Transverse colon (tissue), 4 donors: ENCODE results near the gene TJP2. TPM values are rescaled to one million over a fixed set of nuclear protein-coding genes. Genes with fewer than 3 reads are reported as not detected.

Experiments
- DNase-seq: peaks from one replicate; pipeline ENCODE4 v3.0.0-alpha.2; 2019
- H3K27ac ChIP-seq, 4 donors: fragments of 200-600 bp; sonication (generic); 2 replicates each; pipeline ENCODE4 v1.5.1; 2016 to 2018; ENCODE audit warnings: inconsistent platforms in 4 of 4
- H3K27me3 ChIP-seq: fragments of 200-600 bp; sonication (generic); 2 replicates; pipeline ENCODE4 v1.5.1; 2017; ENCODE audit warnings: inconsistent platforms
- H3K36me3 ChIP-seq, 4 donors: fragments of 200-600 bp; sonication (generic); 2 replicates each; pipeline ENCODE4 v1.5.1; 2017 to 2019; ENCODE audit warnings: inconsistent platforms in 4 of 4
- H3K4me1 ChIP-seq, 4 donors: fragments of 200-600 bp; sonication (generic); 2 replicates each; pipeline ENCODE4 v1.5.1; 2017 to 2020; ENCODE audit warnings: inconsistent platforms in 4 of 4
- H3K4me3 ChIP-seq, 4 donors: fragments of 200-600 bp; sonication (generic); 1 replicate in 1 of 4; 2 replicates in 3 of 4; pipeline versions ENCODE4 v1.5.1 to v1.6.1; 2017 to 2019; ENCODE audit warnings: inconsistent platforms in 4 of 4
- H3K9me3 ChIP-seq, 2 donors: fragments of 200-600 bp; sonication (generic); 2 replicates each; pipeline ENCODE4 v1.5.1; 2017 to 2019; ENCODE audit warnings: inconsistent platforms in 2 of 2
- EP300 ChIP-seq: sonication (generic); formaldehyde crosslinking; IDR thresholded peaks from one replicate; pipeline ENCODE4 v1.6.1; 2017; ENCODE audit warnings: antibody characterized with exemption, low read depth
- POLR2A ChIP-seq: fragments of 450-650 bp; IDR thresholded peaks from one replicate; pipeline ENCODE4 v1.6.1; 2016; ENCODE audit warnings: antibody characterized with exemption, mild to moderate bottlenecking, moderate library complexity
- POLR2AphosphoS5 ChIP-seq, 3 donors: sonication (generic); formaldehyde crosslinking; IDR thresholded peaks; one replicate each; pipeline ENCODE4 v1.6.1; 2016; ENCODE audit warnings: antibody characterized with exemption in 3 of 3
- WGBS, 2 donors: methylation state at CpG; one replicate each; pipeline ENCODE4 v1.1.5; 2018; ENCODE audit warnings: low coverage in 1 of 2; 5-methylcytosine and 5-hydroxymethylcytosine counted together
- in situ Hi-C, 4 donors: fragments of 200-750 bp; cut with MboI; loops; one replicate each; pipeline versions ENCODE4 v1.15.0 to v1.15.1; 2017; ENCODE audit warnings: low sequenced_read_pairs in 3 of 4, low pct_ligation_motif_present in 1 of 4, low pct_unique_long_range_greater_than_20kb in 1 of 4
- intact Hi-C: fragments of 100-400 bp; cut with DNase I; formaldehyde crosslinking; loops from one replicate; pipeline ENCODE4 v1.15.1; 2023; ENCODE audit warnings: low total_unique reads
- total RNA-seq, 4 donors: library from RNA; depleted of rRNA; stranded (reverse); fragments of >200 nt; gene quantifications; one replicate each; pipeline ENCODE4 v1.1.0, GENCODE V29; 2016
- TF ChIP-seq, protein P1 (sequence below), 5 experiments: fragments of 200-600 bp in 3 of 5; fragments of 450-650 bp in 2 of 5; sonication (generic) in 3 of 5; IDR thresholded peaks; 1 replicate in 2 of 5; 2 replicates in 3 of 5; pipeline ENCODE4 v1.5.1; 2016 to 2017; ENCODE audit warnings: antibody characterized with exemption in 5 of 5, inconsistent platforms in 3 of 5, mild to moderate bottlenecking in 2 of 5, moderate library complexity in 1 of 5

Gene TJP2
- total RNA-seq, 4 donors from 2014 or later, result 128 to 282 (median 202) TPM

DNA sequence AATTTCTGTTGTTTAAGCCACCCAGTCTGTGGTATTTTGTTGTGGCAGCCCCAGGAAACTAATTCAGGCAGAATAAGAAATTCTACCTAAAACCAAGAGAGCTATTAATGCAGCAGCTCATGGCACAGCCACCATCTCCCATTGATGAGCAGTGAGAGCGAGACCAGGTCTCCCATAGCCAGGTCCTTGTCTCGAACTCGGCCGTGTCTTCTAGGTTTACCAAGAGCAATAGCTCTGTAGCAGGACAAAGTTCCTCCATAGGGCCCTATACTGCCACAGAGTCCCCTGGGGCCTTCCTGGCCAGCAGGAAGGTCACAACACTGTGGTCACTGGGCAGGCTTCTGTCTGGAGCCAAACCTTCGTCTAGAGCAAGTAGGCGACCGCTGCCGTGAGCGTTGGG, 34.5 kb upstream of the TJP2 start:
- no peaks in the 10 kb centered on the region for H3K9me3 ChIP-seq
- no peak for TF ChIP-seq EP300
- no peak for TF ChIP-seq POLR2A
- TF ChIP-seq, protein P1, sequence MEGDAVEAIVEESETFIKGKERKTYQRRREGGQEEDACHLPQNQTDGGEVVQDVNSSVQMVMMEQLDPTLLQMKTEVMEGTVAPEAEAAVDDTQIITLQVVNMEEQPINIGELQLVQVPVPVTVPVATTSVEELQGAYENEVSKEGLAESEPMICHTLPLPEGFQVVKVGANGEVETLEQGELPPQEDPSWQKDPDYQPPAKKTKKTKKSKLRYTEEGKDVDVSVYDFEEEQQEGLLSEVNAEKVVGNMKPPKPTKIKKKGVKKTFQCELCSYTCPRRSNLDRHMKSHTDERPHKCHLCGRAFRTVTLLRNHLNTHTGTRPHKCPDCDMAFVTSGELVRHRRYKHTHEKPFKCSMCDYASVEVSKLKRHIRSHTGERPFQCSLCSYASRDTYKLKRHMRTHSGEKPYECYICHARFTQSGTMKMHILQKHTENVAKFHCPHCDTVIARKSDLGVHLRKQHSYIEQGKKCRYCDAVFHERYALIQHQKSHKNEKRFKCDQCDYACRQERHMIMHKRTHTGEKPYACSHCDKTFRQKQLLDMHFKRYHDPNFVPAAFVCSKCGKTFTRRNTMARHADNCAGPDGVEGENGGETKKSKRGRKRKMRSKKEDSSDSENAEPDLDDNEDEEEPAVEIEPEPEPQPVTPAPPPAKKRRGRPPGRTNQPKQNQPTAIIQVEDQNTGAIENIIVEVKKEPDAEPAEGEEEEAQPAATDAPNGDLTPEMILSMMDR (IDR thresholded peaks at IDR 0.05), result no peak
- no peak for TF ChIP-seq POLR2AphosphoS5 (IDR thresholded peaks at IDR 0.05)
- in situ Hi-C loops, result no loop called here
- intact Hi-C loops, result no loop called here
- H3K4me1 ChIP-seq, result peaks cover 0 to 18% (median 8%) of the 10 kb centered on the region in 4 donors
- 97% methylated on average over 9 of the region's 9 CpGs; no CpG with 5 or more reads in 1 of the 2 donors for WGBS, 2 donors
- no peak for DNase-seq
- no peaks in the 10 kb centered on the region for H3K36me3 ChIP-seq
- no peak overlapping the region for H3K4me3 ChIP-seq
- no peak overlapping the region for H3K27ac ChIP-seq
- H3K27me3 ChIP-seq, result no peaks in the 10 kb centered on the region

DNA sequence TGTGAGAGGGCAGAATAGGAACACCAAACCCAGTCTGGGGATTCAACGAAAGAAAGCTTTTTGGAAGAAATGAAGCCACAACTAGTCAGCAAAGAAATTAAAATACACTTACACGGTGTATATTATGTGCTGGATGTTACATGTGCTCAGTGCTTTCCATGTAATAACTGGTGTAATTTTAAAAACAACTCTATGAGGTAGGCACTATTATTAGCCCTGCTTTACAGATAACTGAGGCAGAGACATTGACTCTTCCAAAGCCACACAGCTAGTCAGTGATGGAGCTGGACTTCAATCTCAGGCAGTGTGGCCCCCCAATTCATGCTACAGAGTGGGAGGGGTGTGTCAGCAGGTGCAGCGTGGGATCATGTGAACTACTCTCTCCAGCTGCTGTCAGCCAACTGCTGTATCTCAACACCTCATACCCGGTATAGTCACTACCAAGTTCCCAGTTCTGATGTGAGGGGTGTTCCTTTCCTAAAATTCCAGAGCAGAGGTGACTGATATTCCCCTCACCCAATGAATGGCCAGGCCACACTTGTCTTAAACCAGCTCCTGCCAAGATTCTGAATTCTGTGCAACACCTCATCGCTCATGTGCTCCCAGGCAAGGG, 33.8 kb upstream of the TJP2 start:
- Histone ChIP-seq H3K9me3 (no peaks in the 10 kb centered on the region), H3K27me3 (no peaks in the 10 kb centered on the region), H3K4me3 (no peak overlapping the region), H3K27ac (no peak overlapping the region), H3K4me1 (peaks cover 0 to 18% (median 8%) of the 10 kb centered on the region in 4 donors), H3K36me3 (no peaks in the 10 kb centered on the region)
- in situ Hi-C loops, result no loop called here
- no peak for DNase-seq
- 73 to 83% methylated on average over 3 to 5 of the region's 5 CpGs for WGBS, 2 donors
- TF ChIP-seq POLR2A (no peak), POLR2AphosphoS5 (IDR thresholded peaks at IDR 0.05) (no peak), EP300 (no peak)
- TF ChIP-seq, protein P1 (IDR thresholded peaks at IDR 0.05), result no peak
- intact Hi-C loops, result no loop called here

DNA sequence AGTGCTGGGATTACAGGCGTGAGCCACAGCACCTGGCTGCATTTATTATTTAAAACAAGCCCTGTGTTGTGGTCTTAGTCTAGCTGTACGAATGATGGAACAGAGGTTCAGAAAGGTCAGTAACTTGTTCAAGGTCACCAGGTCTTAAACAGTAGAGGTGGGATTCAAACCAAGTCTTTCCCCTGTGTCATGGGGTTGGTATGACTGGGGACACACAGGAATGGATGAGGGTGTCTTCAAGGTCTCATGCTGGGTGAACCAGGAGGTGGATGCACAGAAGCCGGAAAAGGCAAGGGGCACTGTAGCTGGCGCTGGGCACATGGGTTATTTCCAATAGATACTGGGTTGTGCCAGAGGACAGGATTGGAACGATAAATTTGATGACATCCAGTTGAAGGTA, 32.2 kb upstream of the TJP2 start:
- Histone ChIP-seq H3K27ac (no peak overlapping the region), H3K4me3 (no peak overlapping the region), H3K9me3 (no peaks in the 10 kb centered on the region), H3K36me3 (no peaks in the 10 kb centered on the region), H3K27me3 (no peaks in the 10 kb centered on the region), H3K4me1 (peaks cover 0 to 18% (median 8%) of the 10 kb centered on the region in 4 donors)
- no peak for TF ChIP-seq POLR2AphosphoS5 (IDR thresholded peaks at IDR 0.05)
- in situ Hi-C loops, result no loop called here
- no peak for DNase-seq
- intact Hi-C loops, result no loop called here
- 81 to 83% methylated on average over 2 to 5 of the region's 5 CpGs for WGBS, 2 donors

DNA sequence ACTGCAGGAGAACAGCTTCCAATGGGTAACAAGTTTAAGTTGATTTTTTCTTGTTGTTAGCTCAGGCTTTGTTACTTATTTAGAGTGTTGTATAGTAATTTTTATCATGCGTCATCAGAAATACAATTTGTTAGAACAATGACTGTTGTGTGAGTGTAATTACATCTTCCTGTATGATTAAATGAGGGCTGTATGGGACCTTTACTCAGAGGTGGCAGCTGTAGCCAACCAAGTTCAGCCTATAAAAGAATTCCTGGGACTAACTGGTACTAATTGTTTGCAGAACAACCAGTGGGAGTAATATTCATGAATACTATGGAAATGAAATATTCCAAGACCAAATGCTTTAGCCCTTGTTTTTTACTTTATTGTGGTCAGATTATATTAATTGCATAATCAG, 30.8 kb upstream of the TJP2 start:
- H3K27me3 ChIP-seq, result no peaks in the 10 kb centered on the region
- in situ Hi-C loops, result no loop called here
- TF ChIP-seq POLR2AphosphoS5 (IDR thresholded peaks at IDR 0.05) (no peak), POLR2A (no peak), EP300 (no peak)
- TF ChIP-seq, protein P1 (IDR thresholded peaks at IDR 0.05), result no peak
- peaks cover 0 to 18% (median 8%) of the 10 kb centered on the region in 4 donors for H3K4me1 ChIP-seq
- no peak overlapping the region for H3K27ac ChIP-seq
- H3K9me3 ChIP-seq, result no peaks in the 10 kb centered on the region
- DNase-seq, result no peak
- intact Hi-C loops, result no loop called here
- 45 to 69% methylated on average over 1 of the region's 1 CpG for WGBS, 2 donors
- H3K4me3 ChIP-seq, result no peak overlapping the region
- no peaks in the 10 kb centered on the region for H3K36me3 ChIP-seq
